KMS-11 (cell line): ENCODE data around the gene TNFSF13.
A peak's percentile ranks its signal among the peaks of the same experiment; 100 is the strongest.

Experiments used
- H2AFZ ChIP-seq: fragments of 200-600 bp; sonication (generic); 2 replicates; pipeline ENCODE4 v1.6.1; 2016; ENCODE audit warnings: antibody characterized with exemption, mixed run types, low read depth
- H3K27ac ChIP-seq: fragments of 200-600 bp; sonication (generic); 2 replicates; pipeline ENCODE4 v1.6.1; 2016; ENCODE audit warnings: mild to moderate bottlenecking, mixed run types
- H3K27me3 ChIP-seq: fragments of 200-600 bp; sonication (generic); 2 replicates; pipeline ENCODE4 v1.6.1; 2017; ENCODE audit warnings: mild to moderate bottlenecking, low read depth, mixed run types, moderate library complexity; ENCODE audit not compliant: insufficient read depth
- H3K36me3 ChIP-seq: fragments of 200-600 bp; sonication (generic); 2 replicates; pipeline ENCODE4 v1.6.1; 2017; ENCODE audit warnings: mild to moderate bottlenecking, mixed run types; ENCODE audit not compliant: insufficient read depth
- H3K4me1 ChIP-seq: fragments of 200-600 bp; sonication (generic); 2 replicates; pipeline ENCODE4 v1.6.1; 2016; ENCODE audit warnings: mild to moderate bottlenecking, low read depth, mixed run types; ENCODE audit not compliant: poor library complexity, severe bottlenecking
- H3K4me2 ChIP-seq: fragments of 200-600 bp; sonication (generic); 2 replicates; pipeline ENCODE4 v1.7.0; 2016; ENCODE audit warnings: mild to moderate bottlenecking, mixed run types
- H3K4me3 ChIP-seq: fragments of 200-600 bp; sonication (generic); IDR thresholded peaks from 2 replicates; pipeline ENCODE4 v1.6.1; 2017; ENCODE audit warnings: low read depth, low read length, mixed read lengths; ENCODE audit not compliant: insufficient read depth
- H3K79me2 ChIP-seq: fragments of 200-600 bp; sonication (generic); 2 replicates; pipeline ENCODE4 v1.6.1; 2016; ENCODE audit warnings: low read depth, mixed run types; ENCODE audit not compliant: insufficient read depth
- H3K9ac ChIP-seq: fragments of 200-600 bp; sonication (generic); 2 replicates; pipeline ENCODE4 v1.6.1; 2016; ENCODE audit warnings: mild to moderate bottlenecking, mixed run types
- H4K20me1 ChIP-seq: fragments of 200-600 bp; sonication (generic); 2 replicates; pipeline ENCODE4 v1.6.1; 2016; ENCODE audit warnings: mild to moderate bottlenecking, mixed run types; ENCODE audit not compliant: insufficient read depth
- CTCF ChIP-seq: fragments of 200-600 bp; sonication (generic); conservative IDR thresholded peaks from 2 replicates; pipeline ENCODE4 v1.6.1; 2017; ENCODE audit warnings: low read depth, mild to moderate bottlenecking, antibody characterized with exemption, low read length, moderate library complexity, mixed read lengths

TNFSF13 gene

DNA sequence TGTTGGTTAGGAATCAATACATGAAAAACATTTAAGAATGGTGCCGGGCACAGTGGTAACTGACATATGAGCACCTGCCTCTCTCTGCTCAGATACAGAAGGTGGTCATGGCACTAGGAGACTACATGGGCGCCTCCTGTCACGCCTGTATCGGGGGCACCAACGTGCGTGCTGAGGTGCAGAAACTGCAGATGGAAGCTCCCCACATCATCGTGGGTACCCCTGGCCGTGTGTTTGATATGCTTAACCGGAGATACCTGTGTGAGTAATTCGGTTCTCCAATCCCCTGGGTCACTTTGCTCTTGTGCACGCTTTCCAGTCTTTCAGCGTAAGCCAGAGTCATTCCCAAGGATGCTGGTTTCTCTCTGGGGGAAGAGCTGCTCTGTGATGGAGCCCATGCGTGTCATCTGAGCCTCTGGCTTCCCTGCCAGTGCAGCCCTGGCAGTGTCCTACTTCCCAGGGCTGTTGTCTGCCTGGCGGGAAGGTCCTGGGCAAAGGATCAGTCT lies 17.9 kb downstream of the TNFSF13 start:
- H3K4me1 ChIP-seq, result peaks cover 22% of the 10 kb centered on the region
- no peaks in the 10 kb centered on the region for H3K36me3 ChIP-seq
- no peak overlapping the region for H3K9ac ChIP-seq
- H3K79me2 ChIP-seq, result peaks cover 31% of the 10 kb centered on the region
- no peak for TF ChIP-seq CTCF
- H2AFZ ChIP-seq, result no peak overlapping the region
- no peak overlapping the region for H3K4me3 ChIP-seq
- no peaks in the 10 kb centered on the region for H4K20me1 ChIP-seq
- H3K27me3 ChIP-seq, result no peaks in the 10 kb centered on the region
- no peak overlapping the region; the same call in 1 of the 2 replicates for H3K27ac ChIP-seq
- no peak overlapping the region for H3K4me2 ChIP-seq

DNA sequence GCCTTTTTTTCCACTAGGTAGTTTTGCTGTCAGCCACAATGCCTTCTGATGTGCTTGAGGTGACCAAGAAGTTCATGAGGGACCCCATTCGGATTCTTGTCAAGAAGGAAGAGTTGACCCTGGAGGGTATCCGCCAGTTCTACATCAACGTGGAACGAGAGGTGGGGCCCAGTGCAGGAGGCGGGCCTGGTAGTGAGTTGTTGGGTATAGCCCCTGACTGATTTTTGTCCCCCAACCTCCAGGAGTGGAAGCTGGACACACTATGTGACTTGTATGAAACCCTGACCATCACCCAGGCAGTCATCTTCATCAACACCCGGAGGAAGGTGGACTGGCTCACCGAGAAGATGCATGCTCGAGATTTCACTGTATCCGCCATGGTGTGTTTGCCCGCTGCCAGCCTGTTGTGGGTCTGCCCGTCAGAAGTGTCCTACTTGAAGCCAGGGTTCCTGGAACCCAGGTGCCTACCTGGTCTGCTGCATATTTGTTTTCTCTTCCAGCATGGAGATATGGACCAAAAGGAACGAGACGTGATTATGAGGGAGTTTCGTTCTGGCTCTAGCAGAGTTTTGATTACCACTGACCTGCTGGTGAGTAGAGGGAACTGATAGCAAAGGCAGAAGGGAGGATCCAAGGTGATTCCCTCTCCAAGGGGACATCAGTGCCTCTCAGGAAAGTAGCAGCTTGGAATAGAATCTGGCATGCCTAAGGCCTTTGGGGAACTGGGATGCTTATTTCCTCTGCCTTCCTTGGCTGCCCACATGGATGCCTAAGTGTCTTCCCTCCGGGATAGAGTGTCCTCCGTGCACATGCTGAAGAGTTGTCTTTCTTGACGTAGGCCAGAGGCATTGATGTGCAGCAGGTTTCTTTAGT lies 19.0 kb downstream of the TNFSF13 start:
- Histone ChIP-seq H3K4me2 (no peak overlapping the region), H3K27me3 (no peaks in the 10 kb centered on the region), H3K4me3 (no peak overlapping the region), H3K27ac (no peak overlapping the region), H3K79me2 (peaks cover 31% of the 10 kb centered on the region), H2AFZ (no peak overlapping the region), H3K4me1 (peaks cover 22% of the 10 kb centered on the region), H3K36me3 (no peaks in the 10 kb centered on the region), H4K20me1 (no peaks in the 10 kb centered on the region), H3K9ac (no peak overlapping the region)
- no peak for TF ChIP-seq CTCF

- Histone ChIP-seq H2AFZ (no peak within 1 kb of the TSS), H3K4me1 (peaks cover 22% of the 10 kb centered on the region), H3K27me3 (no peaks in the 10 kb centered on the region), H3K36me3 (no peaks in the 10 kb centered on the region), H4K20me1 (no peaks in the 10 kb centered on the region), H3K4me2 (no peak within 1 kb of the TSS), H3K9ac (no peak within 1 kb of the TSS), H3K27ac (peak within 1 kb of the TSS; percentile 46; the same call in 1 of the 2 replicates), H3K4me3 (no peak within 1 kb of the TSS), H3K79me2 (peaks cover 17% of the 10 kb centered on the region)
- TF ChIP-seq CTCF, result no peak
Measured at GRCh38 chr17:7579001-7579833, 20.7 kb downstream of the TNFSF13 start, which contains the start of gene CD68. Gene CD68, plus strand, starts transcription at chr17:7579638. Its CDS starts 40 bp downstream, at chr17:7579678.

DNA sequence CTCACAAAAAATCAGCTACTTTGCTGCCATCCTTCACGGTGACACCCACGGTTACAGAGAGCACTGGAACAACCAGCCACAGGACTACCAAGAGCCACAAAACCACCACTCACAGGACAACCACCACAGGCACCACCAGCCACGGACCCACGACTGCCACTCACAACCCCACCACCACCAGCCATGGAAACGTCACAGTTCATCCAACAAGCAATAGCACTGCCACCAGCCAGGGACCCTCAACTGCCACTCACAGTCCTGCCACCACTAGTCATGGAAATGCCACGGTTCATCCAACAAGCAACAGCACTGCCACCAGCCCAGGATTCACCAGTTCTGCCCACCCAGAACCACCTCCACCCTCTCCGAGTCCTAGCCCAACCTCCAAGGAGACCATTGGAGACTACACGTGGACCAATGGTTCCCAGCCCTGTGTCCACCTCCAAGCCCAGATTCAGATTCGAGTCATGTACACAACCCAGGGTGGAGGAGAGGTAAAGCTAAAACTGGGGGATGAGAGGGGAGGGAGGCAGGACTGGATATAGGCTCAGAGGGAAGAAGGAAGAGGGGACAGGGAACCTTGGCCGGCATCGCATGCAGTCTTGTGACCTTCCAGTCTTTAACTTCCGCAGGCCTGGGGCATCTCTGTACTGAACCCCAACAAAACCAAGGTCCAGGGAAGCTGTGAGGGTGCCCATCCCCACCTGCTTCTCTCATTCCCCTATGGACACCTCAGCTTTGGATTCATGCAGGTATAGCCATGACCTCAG lies 21.5 kb downstream of the TNFSF13 start:
- Histone ChIP-seq H4K20me1 (no peaks in the 10 kb centered on the region), H2AFZ (no peak overlapping the region), H3K4me2 (no peak overlapping the region), H3K27ac (peak overlapping the region; percentile 46; the same call in 1 of the 2 replicates), H3K9ac (no peak overlapping the region), H3K4me3 (no peak overlapping the region), H3K27me3 (no peaks in the 10 kb centered on the region), H3K4me1 (peaks cover 17% of the 10 kb centered on the region), H3K79me2 (peaks cover 9% of the 10 kb centered on the region; the same call in 1 of the 2 replicates), H3K36me3 (no peaks in the 10 kb centered on the region)
- no peak for TF ChIP-seq CTCF
